BE2C (cell line): Measurements from ENCODE around the gene SS18L1.
A peak's percentile ranks its signal among the peaks of the same experiment; 100 is the strongest.

ENCODE experiments used
- DNase-seq: peaks from one replicate; pipeline ENCODE4 v3.0.0-alpha.2; 2020
- H3K27me3 ChIP-seq: fragments of 250-450 bp; sonication (Bioruptor Pico); 2 replicates; pipeline ENCODE4 v1.5.1; 2020; ENCODE audit warnings: mild to moderate bottlenecking
- H3K36me3 ChIP-seq: fragments of 250-450 bp; sonication (Bioruptor Pico); 2 replicates; pipeline ENCODE4 v1.5.1; 2020; ENCODE audit warnings: mild to moderate bottlenecking
- H3K4me1 ChIP-seq: fragments of 250-450 bp; sonication (Bioruptor Pico); 2 replicates; pipeline ENCODE4 v1.5.1; 2020
- H3K4me3 ChIP-seq: 2 replicates; pipeline ENCODE4 v1.5.1; 2011; ENCODE audit warnings: low read depth, low read length
- H3K9me3 ChIP-seq: fragments of 250-450 bp; sonication (Bioruptor Pico); 2 replicates; pipeline ENCODE4 v1.5.1; 2020
- CTCF ChIP-seq: IDR thresholded peaks from 2 replicates; pipeline ENCODE4 v1.5.1; 2012; ENCODE audit warnings: mild to moderate bottlenecking, low read depth, low read length

Gene SS18L1

GRCh38 chr20:62135573-62136266 is 7.8 kb upstream of the SS18L1 start:
- Histone ChIP-seq H3K4me1 (peaks cover 6% of the 10 kb centered on the region), H3K36me3 (peaks cover 89% of the 10 kb centered on the region), H3K27me3 (no peaks in the 10 kb centered on the region), H3K4me3 (no peak overlapping the region), H3K9me3 (no peaks in the 10 kb centered on the region)
- no peak for TF ChIP-seq CTCF
- no peak for DNase-seq

GRCh38 chr20:62136283-62137091 is 7.1 kb upstream of the SS18L1 start:
- Histone ChIP-seq H3K4me3 (no peak overlapping the region), H3K4me1 (peaks cover 14% of the 10 kb centered on the region), H3K36me3 (peaks cover 88% of the 10 kb centered on the region), H3K27me3 (no peaks in the 10 kb centered on the region), H3K9me3 (no peaks in the 10 kb centered on the region)
- DNase-seq: peak; percentile 79
- peak; percentile 96 for TF ChIP-seq CTCF

DNA sequence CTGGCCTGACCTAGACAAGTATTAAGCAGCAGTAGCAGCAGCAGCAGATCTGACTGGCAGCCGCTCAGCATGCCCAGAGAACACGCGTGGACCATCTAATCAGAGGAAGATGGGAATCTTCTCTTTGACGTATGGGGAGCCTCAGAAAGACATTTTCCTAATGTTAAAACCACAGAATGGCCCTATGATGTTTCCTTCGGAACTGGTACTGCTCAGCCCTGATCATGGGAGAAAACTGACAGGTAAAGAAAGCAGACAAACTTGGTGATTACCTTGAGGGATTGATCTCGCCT is 6.5 kb upstream of the SS18L1 start:
- peaks cover 88% of the 10 kb centered on the region for H3K36me3 ChIP-seq
- no peaks in the 10 kb centered on the region for H3K9me3 ChIP-seq
- no peak overlapping the region for H3K4me3 ChIP-seq
- no peaks in the 10 kb centered on the region for H3K27me3 ChIP-seq
- no peak for TF ChIP-seq CTCF
- DNase-seq: no peak
- peaks cover 18% of the 10 kb centered on the region for H3K4me1 ChIP-seq

- no peak for TF ChIP-seq CTCF
- Histone ChIP-seq H3K4me1 (peaks cover 18% of the 10 kb centered on the region), H3K9me3 (no peaks in the 10 kb centered on the region), H3K36me3 (peaks cover 92% of the 10 kb centered on the region), H3K27me3 (no peaks in the 10 kb centered on the region; the same call in 1 of the 2 replicates), H3K4me3 (no peak overlapping the region)
- DNase-seq: no peak
Measured at GRCh38 chr20:62137478-62138203, 5.9 kb upstream of the SS18L1 start.

- Histone ChIP-seq H3K36me3 (peaks cover 87% of the 10 kb centered on the region), H3K27me3 (no peaks in the 10 kb centered on the region; the same call in 1 of the 2 replicates)
- no peak for DNase-seq
Measured at GRCh38 chr20:62138204-62138543, 5.4 kb upstream of the SS18L1 start.

More at GRCh38 chr20:62138204-62138543, 5.4 kb upstream of the SS18L1 start:
- H3K4me3 ChIP-seq: no peak overlapping the region
- H3K4me1 ChIP-seq: peaks cover 18% of the 10 kb centered on the region
- H3K9me3 ChIP-seq: no peaks in the 10 kb centered on the region
- no peak for TF ChIP-seq CTCF
